Nasal cavity respiratory epithelium epithelial cell of viscerocranial mucosa (primary cell): ENCODE data around the gene PTPN7. TPM values are rescaled to one million over a fixed set of nuclear protein-coding genes. Genes with fewer than 3 reads are reported as not detected.

ENCODE experiments used
- total RNA-seq: library from RNA; depleted of rRNA; stranded (reverse); fragments of >200 nt; gene quantifications from 2 replicates; pipeline ENCODE4 v1.2.3, GENCODE V29; 2014

PTPN7 gene
- not detected in 2 replicates for total RNA-seq

DNA sequence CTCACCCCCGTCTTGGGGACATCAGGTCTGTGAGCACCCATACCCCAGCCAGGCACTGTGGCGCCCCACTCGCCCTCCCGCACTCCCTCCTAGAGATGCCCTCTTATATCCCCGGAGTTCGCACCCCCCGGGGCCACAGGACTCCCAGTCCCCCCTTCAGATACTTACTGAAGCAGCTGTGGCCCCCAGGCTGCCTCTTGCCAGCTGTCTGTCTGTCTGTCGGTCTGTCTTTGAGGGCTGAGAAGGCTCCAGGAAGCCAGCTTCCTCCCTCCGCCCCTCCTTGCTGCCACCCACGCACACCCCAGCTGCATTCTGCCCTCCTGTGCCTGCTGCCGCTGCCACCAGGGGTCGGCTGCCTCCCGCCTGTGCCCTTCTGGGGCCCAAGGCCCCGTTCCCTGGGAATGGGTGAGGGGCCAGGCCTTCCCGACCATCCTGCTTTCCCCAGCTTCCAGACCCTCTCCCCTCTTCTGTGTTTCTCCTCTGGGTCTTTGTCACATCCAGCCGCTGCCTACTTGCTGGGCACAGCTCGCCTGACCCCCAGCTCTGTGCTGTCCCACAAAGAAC is at the start of gene PTPN7:
Gene PTPN7 (minus strand): TSS at position 226 of the 564 bp plus-strand sequence. CDS start 1,200 bp downstream, outside the sequence.

DNA sequence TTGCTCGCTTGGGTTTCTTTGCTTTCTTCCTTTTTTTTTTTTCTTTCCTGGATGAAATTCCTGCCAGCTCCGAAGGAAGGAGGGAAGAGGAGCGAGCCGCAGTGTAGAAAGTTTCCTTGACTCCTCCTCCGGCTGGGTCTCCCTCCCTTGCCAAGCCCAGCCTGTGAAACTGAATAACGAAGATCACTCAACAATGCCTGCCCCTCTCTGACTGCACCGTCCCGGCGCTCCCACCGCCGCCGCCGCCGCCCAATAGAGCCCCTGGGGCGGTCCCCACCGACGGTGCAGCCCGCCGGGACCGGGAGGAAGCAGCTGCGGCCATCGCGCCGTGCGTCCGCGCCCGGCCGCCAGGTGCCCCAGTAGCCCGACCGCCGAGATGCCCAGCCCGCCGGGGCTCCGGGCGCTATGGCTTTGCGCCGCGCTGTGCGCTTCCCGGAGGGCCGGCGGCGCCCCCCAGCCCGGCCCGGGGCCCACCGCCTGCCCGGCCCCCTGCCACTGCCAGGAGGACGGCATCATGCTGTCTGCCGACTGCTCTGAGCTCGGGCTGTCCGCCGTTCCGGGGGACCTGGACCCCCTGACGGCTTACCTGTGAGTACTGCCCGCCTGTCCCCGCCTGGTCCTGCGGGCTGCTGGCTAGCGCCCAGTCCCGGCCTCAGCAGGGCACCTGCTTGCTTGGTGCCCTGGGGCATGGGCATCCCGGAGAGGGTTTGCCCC is 33.4 kb upstream of the PTPN7 start, which contains the start of gene LGR6:
Gene LGR6 (plus strand): TSS at position 186 of the 714 bp plus-strand sequence. CDS start 191 bp downstream, at position 377.

GRCh38 chr1:202144402-202145067 is 15.9 kb downstream of the PTPN7 start, which contains the start of gene ARL8A:
TSS of gene ARL8A (minus strand) at chr1:202144737. CDS start at chr1:202144572, 165 bp downstream.

GRCh38 chr1:202122639-202123335 is 37.6 kb downstream of the PTPN7 start, which contains the start of gene GPR37L1:
TSS of gene GPR37L1 (plus strand) at chr1:202122917. CDS start at chr1:202122964, 47 bp downstream.

Other genes starting within 250 kb of the PTPN7 start
- gene LMOD1, start 214.1 kb downstream of the PTPN7 start, total RNA-seq: 0.21 TPM in 1 of 2 replicates, not detected in the other
- gene TIMM17A, start 205.1 kb downstream of the PTPN7 start, total RNA-seq: 39.9 and 72.1 TPM in 2 replicates
- 39.6 and 65.1 TPM in 2 replicates for gene RNPEP, start 178.0 kb downstream of the PTPN7 start, total RNA-seq
- gene ELF3, start 150.0 kb downstream of the PTPN7 start, total RNA-seq: 23.2 and 49.3 TPM in 2 replicates
- gene GPR37L1, start 37.7 kb downstream of the PTPN7 start, total RNA-seq: not detected in 2 replicates
- gene ARL8A, start 15.9 kb downstream of the PTPN7 start, total RNA-seq: 29.4 and 45.3 TPM in 2 replicates
- gene LGR6, start 33.2 kb upstream of the PTPN7 start, total RNA-seq: under 0.01 TPM in 1 of 2 replicates, not detected in the other
- 4.3 and 7.2 TPM in 2 replicates for gene UBE2T, start 181.3 kb upstream of the PTPN7 start, total RNA-seq
- gene PPP1R12B, start 188.1 kb upstream of the PTPN7 start, total RNA-seq: 5.5 and 25.1 TPM in 2 replicates